GM12864 (cell line): ENCODE measurements around the gene CCT4.
"Not testable (repeated sequence)": the region's sequence is repeated elsewhere in the genome, so short reads cannot be mapped to it uniquely, and the experiment has no call there.

Source experiments
- DNase-seq: peaks from one replicate; pipeline ENCODE4 v3.0.0-alpha.2; 2011; ENCODE audit warnings: low read depth
- H3K4me3 ChIP-seq: 2 replicates; pipeline ENCODE4 v1.5.1; 2011; ENCODE audit warnings: mild to moderate bottlenecking, low read depth, low read length, control low read depth
- CTCF ChIP-seq: IDR thresholded peaks from 2 replicates; pipeline ENCODE4 v1.5.1; 2011; ENCODE audit warnings: low read depth, mild to moderate bottlenecking, moderate library complexity, low read length, control low read depth, inconsistent platforms; ENCODE audit errors: missing control alignments

Gene CCT4

GRCh38 chr2:61905372-61906185, 17.1 kb upstream of the CCT4 start, which contains the start of gene COMMD1:
Gene COMMD1 (plus strand): TSS chr2:61905674. CDS start chr2:61905679, 5 bp downstream.
- peak within 1 kb of the TSS; percentile 68 for H3K4me3 ChIP-seq
- DNase-seq = peak; percentile 49
- peak; percentile 3 for TF ChIP-seq CTCF

GRCh38 chr2:61900281-61900680, 11.8 kb upstream of the CCT4 start:
- no peak for TF ChIP-seq CTCF
- H3K4me3 ChIP-seq = no peak overlapping the region
- no peak for DNase-seq

- H3K4me3 ChIP-seq = no peak overlapping the region
- DNase-seq = no peak
- peak; percentile 62 for TF ChIP-seq CTCF
These were observed 10.4 kb upstream of the CCT4 start for GRCh38 chr2:61898810-61899209.

- DNase-seq = no peak
These were observed 664 bp downstream of the CCT4 start for GRCh38 chr2:61887717-61888266.

GRCh38 chr2:61885896-61886603, 2.4 kb downstream of the CCT4 start:
- H3K4me3 ChIP-seq = no peak overlapping the region; the same call in 1 of the 2 replicates
- DNase-seq = no peak
- no peak for TF ChIP-seq CTCF

More at GRCh38 chr2:61887717-61888266, 664 bp downstream of the CCT4 start:
- no peak for TF ChIP-seq CTCF
- peak overlapping the region; percentile 92 for H3K4me3 ChIP-seq

- H3K4me3 ChIP-seq = no peak overlapping the region
- TF ChIP-seq CTCF = no peak
- no peak for DNase-seq
These were observed 5.6 kb downstream of the CCT4 start for GRCh38 chr2:61882850-61883249.

GRCh38 chr2:61879351-61879750, 9.1 kb downstream of the CCT4 start:
- not testable (repeated sequence) for DNase-seq, H3K4me3 ChIP-seq
